Measurements from ENCODE around the gene ATG16L1. TPM values are rescaled to one million over a fixed set of nuclear protein-coding genes. Genes with fewer than 3 reads are reported as not detected.

The ATG16L1 gene
- total and polyA plus RNA-seq, 2 experiments from 2014 or later: 15.3 to 37.9 TPM

- Histone ChIP-seq H4K20me1 (replicated peaks; ENCODE audit: insufficient read depth) (no peaks in the 10 kb centered on the region), H3K27me3 (ENCODE audit: insufficient read depth) (no peaks in the 10 kb centered on the region), H3K4me2 (no peak overlapping the region), H3K27ac (ENCODE audit: low read depth) (no peak overlapping the region), H3K79me2 (replicated peaks; ENCODE audit: insufficient read depth) (no peaks in the 10 kb centered on the region), H2AFZ (0 out of 2 replicates have a peak overlapping the region, but pooled peaks have one; percentile 38), H3K4me1 (ENCODE audit: insufficient read depth) (no peaks in the 10 kb centered on the region), H3K36me3 (ENCODE audit: insufficient read depth) (no peaks in the 10 kb centered on the region), H3K9me2 (ENCODE audit: insufficient read depth) (no peaks in the 10 kb centered on the region), H3K4me3 (no peak overlapping the region), H3F3A (replicated peaks; ENCODE audit: low read depth) (no peaks in the 10 kb centered on the region)
- TF ChIP-seq, protein P1, sequence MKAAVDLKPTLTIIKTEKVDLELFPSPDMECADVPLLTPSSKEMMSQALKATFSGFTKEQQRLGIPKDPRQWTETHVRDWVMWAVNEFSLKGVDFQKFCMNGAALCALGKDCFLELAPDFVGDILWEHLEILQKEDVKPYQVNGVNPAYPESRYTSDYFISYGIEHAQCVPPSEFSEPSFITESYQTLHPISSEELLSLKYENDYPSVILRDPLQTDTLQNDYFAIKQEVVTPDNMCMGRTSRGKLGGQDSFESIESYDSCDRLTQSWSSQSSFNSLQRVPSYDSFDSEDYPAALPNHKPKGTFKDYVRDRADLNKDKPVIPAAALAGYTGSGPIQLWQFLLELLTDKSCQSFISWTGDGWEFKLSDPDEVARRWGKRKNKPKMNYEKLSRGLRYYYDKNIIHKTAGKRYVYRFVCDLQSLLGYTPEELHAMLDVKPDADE (IDR thresholded peaks at IDR 0.05): no peak
- TF ChIP-seq, protein P2, sequence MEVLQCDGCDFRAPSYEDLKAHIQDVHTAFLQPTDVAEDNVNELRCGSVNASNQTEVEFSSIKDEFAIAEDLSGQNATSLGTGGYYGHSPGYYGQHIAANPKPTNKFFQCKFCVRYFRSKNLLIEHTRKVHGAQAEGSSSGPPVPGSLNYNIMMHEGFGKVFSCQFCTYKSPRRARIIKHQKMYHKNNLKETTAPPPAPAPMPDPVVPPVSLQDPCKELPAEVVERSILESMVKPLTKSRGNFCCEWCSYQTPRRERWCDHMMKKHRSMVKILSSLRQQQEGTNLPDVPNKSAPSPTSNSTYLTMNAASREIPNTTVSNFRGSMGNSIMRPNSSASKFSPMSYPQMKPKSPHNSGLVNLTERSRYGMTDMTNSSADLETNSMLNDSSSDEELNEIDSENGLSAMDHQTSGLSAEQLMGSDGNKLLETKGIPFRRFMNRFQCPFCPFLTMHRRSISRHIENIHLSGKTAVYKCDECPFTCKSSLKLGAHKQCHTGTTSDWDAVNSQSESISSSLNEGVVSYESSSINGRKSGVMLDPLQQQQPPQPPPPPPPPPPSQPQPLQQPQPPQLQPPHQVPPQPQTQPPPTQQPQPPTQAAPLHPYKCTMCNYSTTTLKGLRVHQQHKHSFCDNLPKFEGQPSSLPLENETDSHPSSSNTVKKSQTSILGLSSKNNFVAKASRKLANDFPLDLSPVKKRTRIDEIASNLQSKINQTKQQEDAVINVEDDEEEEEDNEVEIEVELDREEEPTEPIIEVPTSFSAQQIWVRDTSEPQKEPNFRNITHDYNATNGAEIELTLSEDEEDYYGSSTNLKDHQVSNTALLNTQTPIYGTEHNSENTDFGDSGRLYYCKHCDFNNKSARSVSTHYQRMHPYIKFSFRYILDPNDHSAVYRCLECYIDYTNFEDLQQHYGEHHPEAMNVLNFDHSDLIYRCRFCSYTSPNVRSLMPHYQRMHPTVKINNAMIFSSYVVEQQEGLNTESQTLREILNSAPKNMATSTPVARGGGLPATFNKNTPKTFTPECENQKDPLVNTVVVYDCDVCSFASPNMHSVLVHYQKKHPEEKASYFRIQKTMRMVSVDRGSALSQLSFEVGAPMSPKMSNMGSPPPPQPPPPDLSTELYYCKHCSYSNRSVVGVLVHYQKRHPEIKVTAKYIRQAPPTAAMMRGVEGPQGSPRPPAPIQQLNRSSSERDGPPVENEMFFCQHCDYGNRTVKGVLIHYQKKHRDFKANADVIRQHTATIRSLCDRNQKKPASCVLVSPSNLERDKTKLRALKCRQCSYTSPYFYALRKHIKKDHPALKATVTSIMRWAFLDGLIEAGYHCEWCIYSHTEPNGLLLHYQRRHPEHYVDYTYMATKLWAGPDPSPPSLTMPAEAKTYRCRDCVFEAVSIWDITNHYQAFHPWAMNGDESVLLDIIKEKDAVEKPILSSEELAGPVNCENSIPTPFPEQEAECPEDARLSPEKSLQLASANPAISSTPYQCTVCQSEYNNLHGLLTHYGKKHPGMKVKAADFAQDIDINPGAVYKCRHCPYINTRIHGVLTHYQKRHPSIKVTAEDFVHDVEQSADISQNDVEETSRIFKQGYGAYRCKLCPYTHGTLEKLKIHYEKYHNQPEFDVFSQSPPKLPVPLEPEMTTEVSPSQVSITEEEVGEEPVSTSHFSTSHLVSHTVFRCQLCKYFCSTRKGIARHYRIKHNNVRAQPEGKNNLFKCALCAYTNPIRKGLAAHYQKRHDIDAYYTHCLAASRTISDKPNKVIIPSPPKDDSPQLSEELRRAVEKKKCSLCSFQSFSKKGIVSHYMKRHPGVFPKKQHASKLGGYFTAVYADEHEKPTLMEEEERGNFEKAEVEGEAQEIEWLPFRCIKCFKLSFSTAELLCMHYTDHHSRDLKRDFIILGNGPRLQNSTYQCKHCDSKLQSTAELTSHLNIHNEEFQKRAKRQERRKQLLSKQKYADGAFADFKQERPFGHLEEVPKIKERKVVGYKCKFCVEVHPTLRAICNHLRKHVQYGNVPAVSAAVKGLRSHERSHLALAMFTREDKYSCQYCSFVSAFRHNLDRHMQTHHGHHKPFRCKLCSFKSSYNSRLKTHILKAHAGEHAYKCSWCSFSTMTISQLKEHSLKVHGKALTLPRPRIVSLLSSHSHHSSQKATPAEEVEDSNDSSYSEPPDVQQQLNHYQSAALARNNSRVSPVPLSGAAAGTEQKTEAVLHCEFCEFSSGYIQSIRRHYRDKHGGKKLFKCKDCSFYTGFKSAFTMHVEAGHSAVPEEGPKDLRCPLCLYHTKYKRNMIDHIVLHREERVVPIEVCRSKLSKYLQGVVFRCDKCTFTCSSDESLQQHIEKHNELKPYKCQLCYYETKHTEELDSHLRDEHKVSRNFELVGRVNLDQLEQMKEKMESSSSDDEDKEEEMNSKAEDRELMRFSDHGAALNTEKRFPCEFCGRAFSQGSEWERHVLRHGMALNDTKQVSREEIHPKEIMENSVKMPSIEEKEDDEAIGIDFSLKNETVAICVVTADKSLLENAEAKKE (CRISPR knock-in tag; IDR thresholded peaks at IDR 0.05): no peak
- no peak for TF ChIP-seq EZH2 (IDR thresholded peaks at IDR 0.05; ENCODE audit: low read depth, unreplicated experiment)
- TF ChIP-seq ZNF331 (CRISPR knock-in tag; IDR thresholded peaks at IDR 0.05; ENCODE audit: low read depth): no peak
- no peak for TF ChIP-seq NANOG (IDR thresholded peaks at IDR 0.05; ENCODE audit: borderline replicate concordance)
- no peak for TF ChIP-seq JUNB (IDR thresholded peaks at IDR 0.05; ENCODE audit: unreplicated experiment)
- no peak for TF ChIP-seq ZNF114 (CRISPR knock-in tag; IDR thresholded peaks at IDR 0.05)
- no peak for TF ChIP-seq CTCF (conservative IDR thresholded peaks at IDR 0.05; ENCODE audit: low read depth in 2 of 2)
- no peak for TF ChIP-seq POLR2AphosphoS5 (IDR thresholded peaks at IDR 0.05; ENCODE audit: low read depth)
- TF ChIP-seq REST (IDR thresholded peaks at IDR 0.05; ENCODE audit: unreplicated experiment): no peak
- no peak for TF ChIP-seq CREB1 (CRISPR knock-in tag; IDR thresholded peaks at IDR 0.05; ENCODE audit: low read depth)
- no peak for TF ChIP-seq STAT1 (IDR thresholded peaks at IDR 0.05; ENCODE audit: unreplicated experiment)
- no peak for TF ChIP-seq EZH2phosphoT487 (IDR thresholded peaks at IDR 0.05; ENCODE audit: unreplicated experiment)
- H3K9me3 Mint-ChIP-seq: no peaks in the 10 kb centered on the region
- H3K4me1 Mint-ChIP-seq: no peaks in the 10 kb centered on the region
- H3K4me3 Mint-ChIP-seq: no peak overlapping the region
- ATAC-seq: no peak
- H3K27ac Mint-ChIP-seq: no peak overlapping the region
- H3K27me3 Mint-ChIP-seq (ENCODE audit: insufficient read depth, low read depth, poor library complexity): peaks cover 5% of the 10 kb centered on the region
- H3K36me3 Mint-ChIP-seq (ENCODE audit: low read depth): no peaks in the 10 kb centered on the region
- DNase-seq (ENCODE audit: low spot score): no peak
Measured at GRCh38 chr2:233240897-233241296, 10.6 kb upstream of the ATG16L1 start.
